ENCODE results near the gene KLHL40.

- TF ChIP-seq POLR2A (IDR thresholded peaks at IDR 0.05) (no peak), CTCF (IDR thresholded peaks at IDR 0.05) (no peak)
Measured at GRCh38 chr3:42670670-42671069, 14.7 kb upstream of the KLHL40 start.

Data from heart left ventricle (tissue), 13 donors.